SJCRH30 (cell line): ENCODE data around the gene SDCCAG8. TPM values are rescaled to one million over a fixed set of nuclear protein-coding genes. Genes with fewer than 3 reads are reported as not detected.

Source experiments
- DNase-seq, 2 experiments: peaks; one replicate each; pipeline ENCODE4 v3.0.0-alpha.2; 2015 to 2020
- H3K27ac ChIP-seq: fragments of 250-450 bp; sonication (Bioruptor Pico); 2 replicates; pipeline ENCODE4 v1.5.1; 2020; ENCODE audit warnings: mild to moderate bottlenecking, moderate library complexity
- H3K27me3 ChIP-seq: fragments of 250-450 bp; sonication (Bioruptor Pico); 2 replicates; pipeline ENCODE4 v1.5.1; 2020; ENCODE audit warnings: mild to moderate bottlenecking, moderate library complexity
- H3K36me3 ChIP-seq: fragments of 250-450 bp; sonication (Bioruptor Pico); 2 replicates; pipeline ENCODE4 v1.5.1; 2020; ENCODE audit warnings: mild to moderate bottlenecking, moderate library complexity
- H3K4me1 ChIP-seq: fragments of 250-450 bp; sonication (Bioruptor Pico); 2 replicates; pipeline ENCODE4 v1.5.1; 2020; ENCODE audit warnings: mild to moderate bottlenecking, moderate library complexity
- H3K4me3 ChIP-seq: fragments of 250-450 bp; sonication (Bioruptor Pico); 2 replicates; pipeline ENCODE4 v1.5.1; 2020; ENCODE audit warnings: mild to moderate bottlenecking, moderate library complexity
- H3K9me3 ChIP-seq: fragments of 250-450 bp; sonication (Bioruptor Pico); replicated peaks from 2 replicates; pipeline ENCODE4 v1.5.1; 2020; ENCODE audit warnings: mild to moderate bottlenecking, moderate library complexity
- total RNA-seq: library from RNA; depleted of rRNA; stranded (reverse); fragments of >200 nt; shearing (Covaris generic); gene quantifications from 2 replicates; pipeline ENCODE4 v1.2.3, GENCODE V29; 2014

The SDCCAG8 gene
- total RNA-seq, 1 experiment from 2014 or later: 13.6 TPM

GRCh38 chr1:243494741-243495431, 239.0 kb downstream of the SDCCAG8 start:
- Histone ChIP-seq H3K36me3 (no peaks in the 10 kb centered on the region), H3K27me3 (no peaks in the 10 kb centered on the region)
- no peak for DNase-seq

GRCh38 chr1:243495442-243496186, 239.8 kb downstream of the SDCCAG8 start:
- H3K27ac ChIP-seq: peak overlapping the region; percentile 28; the same call in 1 of the 2 replicates
- H3K9me3 ChIP-seq: no peaks in the 10 kb centered on the region
- H3K36me3 ChIP-seq: no peaks in the 10 kb centered on the region
- H3K27me3 ChIP-seq: no peaks in the 10 kb centered on the region
- no peak overlapping the region for H3K4me3 ChIP-seq
- DNase-seq: peak in 1 of 2 experiments; percentile 40
- peaks cover 8% of the 10 kb centered on the region for H3K4me1 ChIP-seq

More at GRCh38 chr1:243494741-243495431, 239.0 kb downstream of the SDCCAG8 start:
- Histone ChIP-seq H3K4me3 (no peak overlapping the region), H3K9me3 (no peaks in the 10 kb centered on the region), H3K4me1 (peaks cover 10% of the 10 kb centered on the region), H3K27ac (no peak overlapping the region)

GRCh38 chr1:243496187-243496646, 240.4 kb downstream of the SDCCAG8 start:
- peak; percentile 18 to 40 for DNase-seq
- no peaks in the 10 kb centered on the region for H3K36me3 ChIP-seq
- H3K9me3 ChIP-seq: no peaks in the 10 kb centered on the region
- no peaks in the 10 kb centered on the region for H3K27me3 ChIP-seq
- H3K4me3 ChIP-seq: no peak overlapping the region
- H3K4me1 ChIP-seq: peaks cover 8% of the 10 kb centered on the region
- H3K27ac ChIP-seq: peak overlapping the region; percentile 28; the same call in 1 of the 2 replicates

- Histone ChIP-seq H3K27ac (no peak overlapping the region), H3K4me1 (peaks cover 8% of the 10 kb centered on the region), H3K4me3 (no peak overlapping the region), H3K36me3 (no peaks in the 10 kb centered on the region), H3K27me3 (no peaks in the 10 kb centered on the region), H3K9me3 (no peaks in the 10 kb centered on the region)
- no peak for DNase-seq
These were observed 241.0 kb downstream of the SDCCAG8 start for GRCh38 chr1:243496806-243497205.

- no peak for DNase-seq
- Histone ChIP-seq H3K36me3 (no peaks in the 10 kb centered on the region), H3K27me3 (no peaks in the 10 kb centered on the region), H3K4me3 (no peak overlapping the region), H3K4me1 (peaks cover 8% of the 10 kb centered on the region), H3K27ac (no peak overlapping the region), H3K9me3 (no peaks in the 10 kb centered on the region)
These were observed 242.3 kb downstream of the SDCCAG8 start for GRCh38 chr1:243497939-243498681.

GRCh38 chr1:243499248-243499647, 243.4 kb downstream of the SDCCAG8 start:
- H3K27ac ChIP-seq: no peak overlapping the region
- no peaks in the 10 kb centered on the region for H3K9me3 ChIP-seq
- H3K36me3 ChIP-seq: no peaks in the 10 kb centered on the region
- peaks cover 8% of the 10 kb centered on the region for H3K4me1 ChIP-seq
- H3K4me3 ChIP-seq: no peak overlapping the region
- H3K27me3 ChIP-seq: no peaks in the 10 kb centered on the region
- no peak for DNase-seq

- H3K27me3 ChIP-seq: no peaks in the 10 kb centered on the region
- H3K36me3 ChIP-seq: no peaks in the 10 kb centered on the region
- H3K27ac ChIP-seq: no peak overlapping the region
- H3K4me3 ChIP-seq: no peak overlapping the region
- peaks cover 8% of the 10 kb centered on the region for H3K4me1 ChIP-seq
- DNase-seq: no peak
- no peaks in the 10 kb centered on the region for H3K9me3 ChIP-seq
These were observed 243.9 kb downstream of the SDCCAG8 start for GRCh38 chr1:243499711-243500110.

GRCh38 chr1:243500512-243500911, 244.7 kb downstream of the SDCCAG8 start:
- peaks cover 8% of the 10 kb centered on the region for H3K4me1 ChIP-seq
- no peak overlapping the region for H3K4me3 ChIP-seq
- no peaks in the 10 kb centered on the region for H3K27me3 ChIP-seq
- no peak overlapping the region for H3K27ac ChIP-seq
- DNase-seq: no peak
- H3K9me3 ChIP-seq: no peaks in the 10 kb centered on the region
- no peaks in the 10 kb centered on the region for H3K36me3 ChIP-seq

GRCh38 chr1:243501002-243501401, 245.2 kb downstream of the SDCCAG8 start:
- Histone ChIP-seq H3K4me1 (peaks cover 5% of the 10 kb centered on the region; the same call in 1 of the 2 replicates), H3K36me3 (no peaks in the 10 kb centered on the region), H3K9me3 (no peaks in the 10 kb centered on the region), H3K27me3 (no peaks in the 10 kb centered on the region), H3K4me3 (no peak overlapping the region), H3K27ac (no peak overlapping the region)
- DNase-seq: no peak

- no peak for DNase-seq
- H3K4me1 ChIP-seq: no peaks in the 10 kb centered on the region; the same call in 1 of the 2 replicates
- no peak overlapping the region for H3K27ac ChIP-seq
- no peaks in the 10 kb centered on the region for H3K36me3 ChIP-seq
- no peak overlapping the region for H3K4me3 ChIP-seq
- no peaks in the 10 kb centered on the region for H3K27me3 ChIP-seq
- no peaks in the 10 kb centered on the region for H3K9me3 ChIP-seq
These were observed 247.3 kb downstream of the SDCCAG8 start for GRCh38 chr1:243503155-243503554.

GRCh38 chr1:243505986-243506689, 250.3 kb downstream of the SDCCAG8 start:
- DNase-seq: no peak
- H3K27me3 ChIP-seq: no peaks in the 10 kb centered on the region

GRCh38 chr1:243507001-243507671, 251.3 kb downstream of the SDCCAG8 start:
- Histone ChIP-seq H3K4me3 (no peak overlapping the region), H3K4me1 (no peaks in the 10 kb centered on the region; the same call in 1 of the 2 replicates), H3K9me3 (no peaks in the 10 kb centered on the region), H3K27ac (no peak overlapping the region), H3K27me3 (no peaks in the 10 kb centered on the region), H3K36me3 (peaks cover 9% of the 10 kb centered on the region)
- no peak for DNase-seq

More at GRCh38 chr1:243505986-243506689, 250.3 kb downstream of the SDCCAG8 start:
- Histone ChIP-seq H3K9me3 (no peaks in the 10 kb centered on the region), H3K36me3 (peaks cover 3% of the 10 kb centered on the region), H3K4me3 (no peak overlapping the region), H3K4me1 (no peaks in the 10 kb centered on the region; the same call in 1 of the 2 replicates), H3K27ac (no peak overlapping the region)

GRCh38 chr1:243507672-243508302, 251.9 kb downstream of the SDCCAG8 start:
- H3K27me3 ChIP-seq: no peaks in the 10 kb centered on the region
- H3K27ac ChIP-seq: no peak overlapping the region
- H3K4me3 ChIP-seq: no peak overlapping the region
- no peak for DNase-seq
- H3K4me1 ChIP-seq: no peaks in the 10 kb centered on the region; the same call in 1 of the 2 replicates
- no peaks in the 10 kb centered on the region for H3K9me3 ChIP-seq
- peaks cover 9% of the 10 kb centered on the region for H3K36me3 ChIP-seq
